ENCODE data around the gene SAFB2.

SAFB2 gene

DNA sequence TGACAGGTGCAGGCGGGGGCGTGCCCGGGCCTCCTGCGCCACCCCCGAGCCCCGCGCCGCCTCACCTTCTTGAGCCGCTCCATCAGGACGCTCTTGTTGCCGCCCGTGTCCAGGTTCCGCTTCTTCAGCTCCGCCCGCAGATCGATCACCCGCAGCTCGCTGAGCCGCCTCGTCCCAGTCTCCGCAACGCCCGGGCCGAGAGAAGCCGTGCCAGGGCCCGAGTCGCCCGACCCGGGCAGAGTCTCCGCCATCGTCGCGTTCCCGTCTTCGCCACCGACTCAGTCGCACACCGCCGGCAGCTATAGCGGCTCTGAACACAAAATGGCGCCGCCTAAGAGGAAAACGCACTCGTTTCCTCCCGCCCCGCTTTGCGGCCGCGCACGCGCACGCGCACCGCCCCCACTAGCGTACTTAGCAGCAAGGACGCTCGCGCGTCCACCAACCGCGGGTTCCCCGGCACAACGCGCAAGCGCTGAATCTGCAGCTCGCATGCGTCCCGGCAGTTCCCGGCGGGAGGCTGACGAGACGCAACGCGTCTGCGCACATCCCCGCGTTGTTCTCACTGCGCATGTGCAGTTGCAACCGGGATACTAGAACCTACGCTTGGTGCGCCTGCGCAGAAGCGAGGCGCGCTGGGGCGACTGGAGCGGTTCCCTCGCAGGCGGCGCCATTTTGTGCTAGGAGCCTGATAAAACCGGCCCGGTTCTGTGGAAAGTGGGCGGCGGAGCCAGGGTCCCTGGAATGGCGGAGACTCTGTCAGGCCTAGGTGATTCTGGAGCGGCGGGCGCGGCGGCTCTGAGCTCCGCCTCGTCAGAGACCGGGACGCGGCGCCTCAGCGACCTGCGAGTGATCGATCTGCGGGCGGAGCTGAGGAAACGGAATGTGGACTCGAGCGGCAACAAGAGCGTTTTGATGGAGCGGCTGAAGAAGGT is at the start of gene SAFB2, which contains the start of gene SAFB:
Gene SAFB2 (minus strand): TSS at position 312 of the 932 bp plus-strand sequence. CDS start 61 bp downstream, at position 251.
Gene SAFB (plus strand): TSS at position 619 of the 932 bp plus-strand sequence. CDS start 123 bp downstream, at position 742.
- DNase-seq = peak; percentile 99

DNA sequence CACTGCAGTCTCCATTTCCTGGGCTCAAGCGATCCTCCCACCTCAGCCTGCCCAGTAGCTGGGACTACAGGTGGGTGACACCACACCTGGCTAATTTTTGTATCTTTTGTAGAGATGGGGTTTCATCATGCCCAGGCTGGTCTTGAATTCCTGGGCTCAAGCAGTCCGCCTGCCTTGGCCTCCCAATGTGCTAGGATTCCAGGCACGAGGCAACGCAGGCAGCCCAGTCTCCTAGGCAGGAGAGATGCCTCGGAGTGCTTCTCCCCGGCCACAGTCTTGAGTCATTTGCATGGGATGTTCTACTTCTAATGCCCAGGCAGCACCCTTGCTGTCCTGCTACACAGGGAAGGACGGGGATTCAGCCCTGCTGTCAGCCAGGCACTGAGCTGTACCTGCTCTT is 49.0 kb upstream of the SAFB2 start:
- no peak for DNase-seq

GRCh38 chr19:5669212-5669611 is 46.6 kb upstream of the SAFB2 start:
- DNase-seq = no peak

GRCh38 chr19:5667751-5668271 is 45.2 kb upstream of the SAFB2 start:
- DNase-seq = no peak

DNA sequence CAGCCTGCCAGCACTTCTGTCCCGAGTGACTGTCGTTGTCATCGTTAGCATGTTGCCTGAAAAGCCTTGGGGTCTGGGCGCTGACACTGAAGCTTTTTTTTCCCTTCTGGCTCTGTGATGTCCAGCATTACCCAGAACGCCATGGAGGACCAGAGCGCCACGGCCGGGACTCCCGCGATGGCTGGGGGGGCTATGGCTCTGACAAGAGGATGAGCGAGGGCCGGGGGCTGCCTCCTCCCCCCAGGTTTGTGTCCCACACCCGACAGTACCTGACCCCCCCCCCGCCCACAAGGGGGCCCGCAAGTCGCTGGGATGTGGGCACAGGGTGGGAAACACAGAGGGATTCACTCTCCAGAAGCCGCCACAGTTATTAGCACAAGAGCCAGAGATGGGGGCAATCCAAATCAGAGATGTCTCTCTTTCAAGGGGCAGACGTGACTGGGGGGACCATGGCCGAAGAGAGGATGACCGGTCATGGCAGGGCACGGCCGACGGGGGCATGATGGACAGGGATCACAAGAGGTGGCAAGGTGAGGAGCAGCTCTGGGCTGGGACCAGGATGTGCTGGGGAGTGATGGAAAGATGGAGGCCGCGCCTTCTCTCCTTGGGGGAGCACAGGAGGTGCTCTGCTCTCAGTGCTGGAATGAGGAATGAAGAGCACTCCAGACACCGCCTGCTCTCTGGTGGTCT is 44.5 kb upstream of the SAFB2 start:
- DNase-seq = no peak

DNA sequence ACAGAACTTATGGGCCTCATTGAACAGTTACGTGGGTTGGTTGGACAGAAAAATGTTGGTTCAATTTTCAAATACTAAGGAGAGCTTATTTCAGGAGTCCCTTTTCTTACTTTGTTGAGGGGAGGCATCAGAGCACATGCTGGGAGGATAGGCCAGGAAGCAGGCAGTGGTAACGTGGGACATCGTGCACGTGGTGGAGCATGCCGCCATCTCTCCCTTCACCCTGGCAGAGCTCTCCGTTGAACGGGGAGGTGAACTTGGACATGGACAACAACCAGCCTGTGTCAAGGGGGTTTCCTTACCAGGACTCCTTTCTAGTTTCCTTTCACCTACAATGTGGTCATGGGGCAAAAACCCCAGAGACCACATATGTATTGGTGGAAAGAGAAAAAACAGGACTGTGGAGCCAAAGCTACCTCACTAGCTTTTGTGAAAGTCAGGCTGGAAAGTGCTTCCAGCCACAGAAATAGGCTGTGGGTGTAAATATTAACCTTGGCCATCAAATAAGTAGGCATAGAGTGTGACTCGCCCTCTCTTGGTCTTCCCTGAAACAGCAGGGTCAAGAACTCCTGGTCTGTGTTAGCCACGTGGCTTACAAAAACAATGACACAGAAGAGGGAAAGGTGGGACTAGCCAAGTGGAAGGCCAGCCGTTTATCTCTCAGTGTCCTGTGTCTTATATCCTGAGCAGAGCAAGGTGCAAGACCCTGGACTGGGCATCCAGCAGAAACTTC is 43.4 kb upstream of the SAFB2 start:
- no peak for DNase-seq

DNA sequence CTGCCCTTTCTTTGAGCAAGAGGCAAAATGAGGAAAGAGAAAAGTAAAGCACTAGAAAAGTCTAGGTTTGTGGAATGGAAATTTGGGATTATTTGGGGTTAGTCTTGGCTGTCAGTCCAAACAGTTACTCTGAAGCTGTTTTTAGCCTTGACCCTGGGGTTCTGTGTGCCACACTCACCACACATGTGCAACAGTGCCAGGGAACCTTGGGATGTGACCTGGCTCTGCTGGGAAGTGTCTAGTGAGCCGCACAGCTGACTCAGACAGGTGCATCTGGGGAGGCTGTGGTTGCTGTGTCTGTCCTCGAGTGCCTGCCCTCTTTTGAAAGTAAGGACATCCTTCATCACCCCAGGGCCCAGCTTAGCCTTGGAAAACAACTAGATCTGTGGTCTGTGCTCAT is 41.9 kb upstream of the SAFB2 start:
- no peak for DNase-seq

DNA sequence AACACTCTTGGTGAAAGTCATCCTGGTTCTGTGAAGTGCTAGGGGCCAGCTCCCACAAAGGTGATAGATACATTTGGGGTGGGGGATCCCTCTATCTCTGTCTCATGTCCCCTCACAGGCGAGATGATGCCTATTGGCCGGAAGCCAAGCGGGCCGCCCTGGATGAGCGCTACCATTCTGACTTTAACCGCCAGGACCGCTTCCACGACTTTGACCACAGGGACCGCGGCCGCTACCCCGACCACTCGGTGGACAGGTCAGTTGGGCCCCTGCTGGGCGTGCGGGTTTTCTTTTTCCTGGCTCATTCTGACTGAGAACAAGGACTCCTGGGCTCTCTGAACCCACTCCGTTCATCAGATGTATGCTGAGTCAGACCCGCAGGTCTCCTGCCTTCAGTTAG is 41.3 kb upstream of the SAFB2 start:
- no peak for DNase-seq

DNA sequence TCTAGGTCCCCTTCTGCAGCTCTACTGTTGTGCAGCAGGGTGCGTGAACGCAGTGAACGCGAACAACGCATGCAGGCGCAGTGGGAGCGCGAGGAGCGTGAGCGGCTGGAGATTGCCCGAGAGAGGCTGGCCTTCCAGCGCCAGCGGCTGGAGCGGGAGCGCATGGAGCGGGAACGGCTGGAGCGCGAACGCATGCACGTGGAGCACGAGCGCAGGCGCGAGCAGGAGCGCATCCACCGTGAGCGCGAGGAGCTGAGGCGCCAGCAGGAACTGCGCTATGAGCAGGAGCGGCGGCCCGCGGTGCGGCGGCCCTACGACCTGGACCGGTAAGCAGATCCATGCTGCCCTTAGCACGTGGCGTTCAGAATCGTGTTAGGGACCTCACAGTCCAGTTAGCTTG is 38.9 kb upstream of the SAFB2 start:
- no peak for DNase-seq

DNA sequence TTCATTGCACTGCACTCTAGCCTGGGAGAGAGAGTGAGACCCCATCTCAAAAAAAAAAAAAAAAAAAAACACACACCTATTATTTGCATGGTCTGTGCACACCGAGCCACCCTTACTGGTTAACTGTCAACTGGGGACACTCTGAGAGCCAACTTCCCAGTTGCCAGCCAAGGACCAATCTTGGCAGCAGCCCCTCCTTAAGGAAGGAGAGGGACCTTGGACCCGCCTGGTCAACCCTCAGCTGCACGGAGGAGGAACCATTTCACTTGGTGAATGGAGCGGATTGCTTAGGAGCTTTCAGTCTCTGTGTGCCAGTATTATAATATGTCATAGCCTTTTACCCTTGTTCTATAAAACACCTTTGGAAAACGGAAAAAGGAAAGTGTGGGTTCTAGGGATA is 32.8 kb upstream of the SAFB2 start:
- DNase-seq = no peak

GRCh38 chr19:5654931-5655330 is 32.4 kb upstream of the SAFB2 start:
- no peak for DNase-seq

DNA sequence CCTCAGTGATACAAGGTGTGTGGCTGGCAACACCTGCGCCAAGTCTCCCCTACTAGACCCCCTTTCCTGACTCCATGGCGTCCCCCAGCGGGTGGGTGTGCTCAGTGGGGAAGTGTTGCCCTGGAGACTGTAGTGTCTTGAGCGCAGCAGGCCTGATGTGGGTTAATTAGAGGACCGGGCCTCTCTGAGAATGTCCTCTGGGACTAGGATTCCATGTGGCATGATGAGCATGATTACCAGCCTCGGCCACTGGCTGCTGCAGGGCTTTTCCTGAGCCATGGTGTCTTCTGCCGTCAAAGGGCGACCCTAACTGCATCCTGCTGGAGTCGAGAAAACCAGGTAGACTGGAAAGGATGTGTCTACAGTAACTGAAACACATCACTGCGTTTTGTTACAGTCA is 29.7 kb upstream of the SAFB2 start:
- DNase-seq = no peak

GRCh38 chr19:5651361-5651760 is 28.8 kb upstream of the SAFB2 start:
- DNase-seq = no peak

- DNase-seq = no peak
Measured at GRCh38 chr19:5648464-5648863, 25.9 kb upstream of the SAFB2 start.

DNA sequence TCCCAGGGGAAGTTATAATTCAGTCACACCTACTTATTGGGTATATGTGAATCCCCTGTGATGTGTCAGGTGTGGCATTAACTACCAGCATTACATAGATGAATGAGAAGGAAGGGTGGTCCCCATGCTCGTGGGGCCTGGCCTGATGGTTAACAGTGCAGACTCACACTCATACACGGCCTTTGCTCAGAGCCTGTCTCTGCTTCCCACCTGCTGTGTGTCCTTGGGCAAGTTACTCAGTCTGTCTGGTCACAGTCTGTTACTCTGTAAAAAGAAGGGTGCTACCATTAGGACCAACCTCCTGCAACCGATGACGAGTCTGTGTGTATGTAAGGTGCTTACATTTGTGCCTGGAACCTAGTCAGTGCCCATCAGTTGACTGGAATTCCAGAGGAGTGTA is 24.1 kb upstream of the SAFB2 start:
- no peak for DNase-seq

- no peak for DNase-seq
Measured at GRCh38 chr19:5645409-5645808, 22.8 kb upstream of the SAFB2 start.

- DNase-seq = no peak
Measured at GRCh38 chr19:5644037-5644436, 21.5 kb upstream of the SAFB2 start.

GRCh38 chr19:5643060-5643459 is 20.5 kb upstream of the SAFB2 start:
- no peak for DNase-seq

DNA sequence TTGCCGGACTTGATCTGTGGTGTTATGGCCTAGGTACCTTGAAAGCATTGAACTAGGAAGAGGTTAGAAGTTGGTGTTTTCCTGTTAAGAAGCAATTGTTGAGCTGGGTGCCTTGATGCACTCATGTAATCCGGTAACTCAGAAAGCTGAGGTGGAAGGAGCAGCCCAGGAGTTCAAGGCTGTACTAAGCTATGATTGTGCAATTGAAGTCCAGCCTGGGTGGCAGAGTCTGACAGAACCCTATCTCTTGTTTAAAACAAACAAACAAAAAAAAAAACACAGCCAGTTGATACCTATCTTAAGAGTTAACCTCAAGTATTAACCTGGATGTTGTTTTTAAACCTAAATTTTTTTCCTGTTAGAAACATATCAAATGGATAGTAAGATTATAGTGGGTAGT is 19.6 kb upstream of the SAFB2 start:
- no peak for DNase-seq

DNA sequence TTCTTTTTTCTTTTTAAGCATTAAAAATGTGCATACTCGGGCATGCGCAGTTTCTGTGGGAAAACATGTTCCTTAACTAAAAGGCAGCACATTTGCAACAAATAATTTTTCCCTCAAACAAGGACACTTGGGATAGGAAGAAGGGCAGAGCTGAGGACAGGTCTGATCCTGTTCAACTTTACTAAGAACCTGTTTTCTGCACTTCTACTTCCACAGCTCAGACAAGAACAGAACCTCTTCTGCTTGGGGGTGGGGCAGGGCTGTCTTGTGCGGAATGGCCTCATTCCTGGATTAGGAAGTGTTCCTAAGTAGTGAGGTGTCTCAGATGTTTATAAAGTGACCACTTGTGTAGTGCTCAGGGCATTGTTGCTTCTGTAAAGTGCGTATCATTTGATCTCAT is 18.6 kb upstream of the SAFB2 start:
- no peak for DNase-seq

DNA sequence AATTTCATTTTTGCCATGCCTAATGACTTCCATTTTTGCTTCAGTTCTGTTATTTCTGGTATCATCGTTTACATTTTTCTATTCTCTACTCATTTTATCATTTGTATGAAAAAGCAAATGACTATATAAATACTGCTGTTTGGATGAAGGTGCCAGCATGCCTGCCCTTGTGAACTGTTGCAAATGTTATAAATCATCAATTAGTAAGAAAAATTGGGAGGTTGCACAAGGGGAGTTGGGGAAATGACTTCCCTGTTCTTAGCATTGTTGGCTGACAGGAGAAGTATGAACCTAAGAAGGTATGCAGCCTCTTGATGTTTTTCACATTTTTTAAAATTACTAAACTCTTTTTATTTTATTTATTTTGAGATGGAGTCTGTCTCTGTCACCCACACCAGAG is 15.4 kb upstream of the SAFB2 start:
- DNase-seq = no peak

- no peak for DNase-seq
Measured at GRCh38 chr19:5635427-5635826, 12.9 kb upstream of the SAFB2 start.

DNA sequence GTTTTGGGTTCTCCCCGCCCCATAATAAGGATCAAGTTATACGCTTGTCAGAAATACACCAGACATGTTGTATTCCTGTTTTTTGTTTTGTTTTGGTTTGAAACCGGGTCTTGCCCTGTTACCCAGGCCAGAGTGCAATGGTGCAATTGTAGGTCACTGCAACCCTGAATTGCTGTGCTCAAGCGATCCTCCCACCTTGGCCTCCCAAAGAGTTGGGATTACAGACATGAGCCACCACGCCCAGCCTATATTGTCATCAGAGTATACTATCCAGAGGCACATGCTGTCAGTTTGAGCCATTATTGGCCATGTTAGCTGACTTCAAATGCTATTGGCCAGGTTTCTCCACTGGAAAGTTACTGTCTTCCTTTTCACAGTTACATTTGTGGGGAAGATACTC is 10.1 kb upstream of the SAFB2 start:
- no peak for DNase-seq

Measured in activated CD4-positive, alpha-beta T cell treated with anti-CD3 and anti-CD28 coated beads, Interleukin-2, amount 50 U/mL, for 48 hours (primary cell).